ENCODE results near the gene ALDH2.
"Not testable (repeated sequence)": the region's sequence is repeated elsewhere in the genome, so short reads cannot be mapped to it uniquely, and the experiment has no call there.

DNA sequence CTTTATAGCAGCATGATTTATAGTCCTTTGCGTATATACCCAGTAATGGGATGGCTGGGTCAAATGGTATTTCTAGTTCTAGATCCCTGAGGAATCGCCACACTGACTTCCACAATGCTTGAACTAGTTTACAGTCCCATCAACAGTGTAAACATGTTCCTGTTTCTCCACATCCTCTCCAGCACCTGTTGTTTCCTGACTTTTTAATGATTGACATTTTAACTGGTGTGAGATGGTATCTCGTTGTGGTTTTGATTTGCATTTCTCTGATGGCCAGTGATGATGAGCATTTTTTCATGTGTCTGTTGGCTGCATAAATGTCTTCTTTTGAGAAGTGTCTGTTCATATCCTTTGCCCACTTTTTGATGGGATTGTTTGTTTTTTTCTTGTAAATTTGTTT lies 62.9 kb downstream of the ALDH2 start:
- TF ChIP-seq, protein P1, sequence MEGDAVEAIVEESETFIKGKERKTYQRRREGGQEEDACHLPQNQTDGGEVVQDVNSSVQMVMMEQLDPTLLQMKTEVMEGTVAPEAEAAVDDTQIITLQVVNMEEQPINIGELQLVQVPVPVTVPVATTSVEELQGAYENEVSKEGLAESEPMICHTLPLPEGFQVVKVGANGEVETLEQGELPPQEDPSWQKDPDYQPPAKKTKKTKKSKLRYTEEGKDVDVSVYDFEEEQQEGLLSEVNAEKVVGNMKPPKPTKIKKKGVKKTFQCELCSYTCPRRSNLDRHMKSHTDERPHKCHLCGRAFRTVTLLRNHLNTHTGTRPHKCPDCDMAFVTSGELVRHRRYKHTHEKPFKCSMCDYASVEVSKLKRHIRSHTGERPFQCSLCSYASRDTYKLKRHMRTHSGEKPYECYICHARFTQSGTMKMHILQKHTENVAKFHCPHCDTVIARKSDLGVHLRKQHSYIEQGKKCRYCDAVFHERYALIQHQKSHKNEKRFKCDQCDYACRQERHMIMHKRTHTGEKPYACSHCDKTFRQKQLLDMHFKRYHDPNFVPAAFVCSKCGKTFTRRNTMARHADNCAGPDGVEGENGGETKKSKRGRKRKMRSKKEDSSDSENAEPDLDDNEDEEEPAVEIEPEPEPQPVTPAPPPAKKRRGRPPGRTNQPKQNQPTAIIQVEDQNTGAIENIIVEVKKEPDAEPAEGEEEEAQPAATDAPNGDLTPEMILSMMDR (IDR thresholded peaks at IDR 0.05), result not testable (repeated sequence)
- not testable (repeated sequence) for TF ChIP-seq POLR2A (IDR thresholded peaks at IDR 0.05)
